ENCODE measurements around the gene PES1. TPM values are rescaled to one million over a fixed set of nuclear protein-coding genes. Genes with fewer than 3 reads are reported as not detected.
"Not testable (repeated sequence)": the region's sequence is repeated elsewhere in the genome, so short reads cannot be mapped to it uniquely, and the experiment has no call there.

The PES1 gene
- total RNA-seq, 1 donor from 2014 or later, result 97.5 TPM

DNA sequence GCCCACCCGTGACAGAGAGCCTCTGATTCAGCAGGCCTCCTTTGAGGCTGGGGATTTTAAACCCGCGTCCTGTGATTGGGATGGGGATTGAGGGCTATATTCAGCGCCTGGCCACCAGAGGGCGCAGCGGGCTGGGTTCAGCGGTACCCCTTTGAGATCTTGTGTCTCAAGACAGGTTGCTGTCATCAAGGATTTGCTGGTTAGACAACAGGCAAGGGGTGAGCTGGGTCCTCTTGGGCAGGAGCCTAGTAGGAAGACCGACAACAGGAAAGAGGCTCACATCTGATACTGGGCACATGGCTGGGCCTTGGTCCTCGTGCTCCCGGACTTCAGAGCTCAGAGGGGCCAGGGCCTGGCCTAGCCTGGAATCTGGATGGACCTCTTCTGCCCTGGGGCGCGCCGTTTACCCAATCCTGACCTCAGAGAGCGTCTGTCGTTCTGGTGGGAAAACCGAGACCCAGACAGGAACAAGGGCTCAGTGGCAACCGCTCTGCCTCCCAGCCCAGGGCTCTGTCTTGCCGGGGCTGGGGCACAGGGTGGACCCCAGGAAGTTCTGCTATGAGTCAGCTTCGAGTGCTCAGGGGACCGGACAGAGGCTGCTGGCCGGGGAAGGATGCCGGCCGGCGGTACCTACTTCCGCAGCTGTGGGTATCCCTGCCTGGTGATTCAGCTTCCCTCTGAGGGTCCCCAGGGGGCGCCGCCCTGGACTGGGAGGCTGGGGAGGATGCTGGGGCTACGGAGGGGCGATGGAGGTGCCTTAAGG, 42.9 kb upstream of the PES1 start:
- H3K4me3 ChIP-seq (ENCODE audit: low read depth, low read length), result peak overlapping the region; percentile 63
- DNase-seq (ENCODE audit: low read depth), result peak; percentile 49
- TF ChIP-seq, protein P1, sequence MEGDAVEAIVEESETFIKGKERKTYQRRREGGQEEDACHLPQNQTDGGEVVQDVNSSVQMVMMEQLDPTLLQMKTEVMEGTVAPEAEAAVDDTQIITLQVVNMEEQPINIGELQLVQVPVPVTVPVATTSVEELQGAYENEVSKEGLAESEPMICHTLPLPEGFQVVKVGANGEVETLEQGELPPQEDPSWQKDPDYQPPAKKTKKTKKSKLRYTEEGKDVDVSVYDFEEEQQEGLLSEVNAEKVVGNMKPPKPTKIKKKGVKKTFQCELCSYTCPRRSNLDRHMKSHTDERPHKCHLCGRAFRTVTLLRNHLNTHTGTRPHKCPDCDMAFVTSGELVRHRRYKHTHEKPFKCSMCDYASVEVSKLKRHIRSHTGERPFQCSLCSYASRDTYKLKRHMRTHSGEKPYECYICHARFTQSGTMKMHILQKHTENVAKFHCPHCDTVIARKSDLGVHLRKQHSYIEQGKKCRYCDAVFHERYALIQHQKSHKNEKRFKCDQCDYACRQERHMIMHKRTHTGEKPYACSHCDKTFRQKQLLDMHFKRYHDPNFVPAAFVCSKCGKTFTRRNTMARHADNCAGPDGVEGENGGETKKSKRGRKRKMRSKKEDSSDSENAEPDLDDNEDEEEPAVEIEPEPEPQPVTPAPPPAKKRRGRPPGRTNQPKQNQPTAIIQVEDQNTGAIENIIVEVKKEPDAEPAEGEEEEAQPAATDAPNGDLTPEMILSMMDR (conservative IDR thresholded peaks at IDR 0.05; ENCODE audit: low read depth, low read length), result peak; percentile 96

DNA sequence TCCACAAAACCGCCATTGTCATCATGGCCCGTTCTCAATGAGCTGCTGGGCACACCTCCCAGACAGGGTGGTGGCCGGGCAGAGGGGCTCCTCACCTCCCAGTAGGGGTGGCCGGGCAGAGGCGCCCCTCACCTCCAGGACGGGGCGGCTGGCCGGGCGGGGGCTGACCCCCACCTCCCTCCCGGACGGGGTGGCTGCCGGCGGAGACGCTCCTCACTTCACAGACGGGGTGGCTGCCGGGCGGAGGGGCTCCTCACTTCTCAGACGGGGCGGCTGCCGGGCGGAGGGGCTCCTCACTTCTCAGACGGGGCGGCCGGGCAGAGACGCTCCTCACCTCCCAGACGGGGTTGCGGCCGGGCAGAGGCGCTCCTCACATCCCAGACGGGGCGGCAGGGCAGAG, 39.8 kb upstream of the PES1 start:
- not testable (repeated sequence) for H3K4me3 ChIP-seq (ENCODE audit: low read depth, low read length); DNase-seq (ENCODE audit: low read depth)

DNA sequence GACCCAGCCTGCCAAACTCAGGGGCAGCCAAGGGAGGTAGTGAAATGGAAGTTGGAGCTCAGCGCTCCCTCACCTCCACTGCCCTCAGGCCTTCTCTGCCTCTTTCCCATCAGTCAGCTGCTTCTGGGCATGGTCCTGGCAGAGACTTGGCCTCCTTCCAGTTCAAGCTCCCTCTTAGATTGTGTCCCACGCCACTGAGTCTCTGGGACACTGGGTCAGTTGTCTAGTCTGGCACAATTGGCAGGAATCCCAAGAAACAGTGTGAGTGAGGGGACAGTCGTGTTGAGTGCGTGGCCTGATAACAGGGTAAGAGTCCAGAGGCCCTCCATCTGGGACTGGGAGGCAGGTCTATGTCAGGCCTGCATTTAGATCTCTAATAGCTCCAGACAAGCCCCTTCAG, 36.8 kb upstream of the PES1 start:
- TF ChIP-seq, protein P1 (conservative IDR thresholded peaks at IDR 0.05; ENCODE audit: low read depth, low read length), result no peak
- no peak for DNase-seq (ENCODE audit: low read depth)
- no peak overlapping the region for H3K4me3 ChIP-seq (ENCODE audit: low read depth, low read length)

DNA sequence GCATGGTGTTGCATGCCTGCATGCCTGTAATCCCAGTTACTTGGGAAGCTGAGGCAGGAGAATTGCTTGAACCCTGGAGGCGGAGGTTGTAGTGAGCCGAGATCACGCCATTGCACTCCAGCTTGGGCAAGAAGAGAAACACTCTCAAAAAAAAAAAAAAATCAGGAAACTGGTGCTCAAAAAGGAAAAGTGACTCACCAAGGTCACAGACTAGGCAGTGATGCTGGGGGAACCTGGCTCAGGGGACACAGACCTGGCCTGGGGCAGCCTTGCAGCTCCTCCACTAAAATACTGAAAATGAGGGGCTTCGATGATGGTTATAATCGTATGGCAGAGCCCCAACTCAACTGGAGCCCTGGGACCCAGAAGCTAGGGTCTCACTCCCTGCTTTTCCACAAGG, 35.8 kb upstream of the PES1 start:
- no peak for DNase-seq (ENCODE audit: low read depth)
- no peak overlapping the region for H3K4me3 ChIP-seq (ENCODE audit: low read depth, low read length)
- TF ChIP-seq, protein P1 (conservative IDR thresholded peaks at IDR 0.05; ENCODE audit: low read depth, low read length), result no peak

DNA sequence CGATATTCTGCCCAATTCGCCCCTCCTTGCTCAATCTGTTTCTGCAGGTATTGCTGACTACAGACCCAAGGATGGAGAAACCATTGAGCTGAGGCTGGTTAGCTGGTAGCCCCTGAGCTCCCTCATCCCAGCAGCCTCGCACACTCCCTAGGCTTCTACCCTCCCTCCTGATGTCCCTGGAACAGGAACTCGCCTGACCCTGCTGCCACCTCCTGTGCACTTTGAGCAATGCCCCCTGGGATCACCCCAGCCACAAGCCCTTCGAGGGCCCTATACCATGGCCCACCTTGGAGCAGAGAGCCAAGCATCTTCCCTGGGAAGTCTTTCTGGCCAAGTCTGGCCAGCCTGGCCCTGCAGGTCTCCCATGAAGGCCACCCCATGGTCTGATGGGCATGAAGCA, 34.7 kb upstream of the PES1 start:
- DNase-seq (ENCODE audit: low read depth), result no peak
- no peak overlapping the region for H3K4me3 ChIP-seq (ENCODE audit: low read depth, low read length)
- TF ChIP-seq, protein P1 (conservative IDR thresholded peaks at IDR 0.05; ENCODE audit: low read depth, low read length), result no peak

DNA sequence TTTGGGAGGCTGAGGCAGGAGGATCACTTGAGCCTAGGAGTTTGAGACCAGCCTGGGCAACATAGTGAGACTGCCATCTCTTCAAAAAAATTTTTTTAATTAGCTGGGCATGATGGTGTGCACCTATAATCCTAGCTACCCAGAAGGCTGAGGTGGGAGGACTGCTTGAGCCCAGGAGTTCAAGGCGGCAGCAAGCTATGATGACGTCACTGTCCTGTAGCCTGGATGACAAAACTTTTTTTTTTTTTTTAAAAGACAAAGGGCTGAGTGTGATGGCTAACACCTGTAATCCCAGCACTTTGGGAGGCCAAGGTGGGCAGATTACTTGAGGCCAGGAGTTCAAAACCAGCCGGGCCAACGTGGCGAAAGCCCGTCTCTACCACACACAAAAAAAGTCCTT, 28.2 kb upstream of the PES1 start:
- DNase-seq (ENCODE audit: low read depth); H3K4me3 ChIP-seq (ENCODE audit: low read depth, low read length): not testable (repeated sequence)

DNA sequence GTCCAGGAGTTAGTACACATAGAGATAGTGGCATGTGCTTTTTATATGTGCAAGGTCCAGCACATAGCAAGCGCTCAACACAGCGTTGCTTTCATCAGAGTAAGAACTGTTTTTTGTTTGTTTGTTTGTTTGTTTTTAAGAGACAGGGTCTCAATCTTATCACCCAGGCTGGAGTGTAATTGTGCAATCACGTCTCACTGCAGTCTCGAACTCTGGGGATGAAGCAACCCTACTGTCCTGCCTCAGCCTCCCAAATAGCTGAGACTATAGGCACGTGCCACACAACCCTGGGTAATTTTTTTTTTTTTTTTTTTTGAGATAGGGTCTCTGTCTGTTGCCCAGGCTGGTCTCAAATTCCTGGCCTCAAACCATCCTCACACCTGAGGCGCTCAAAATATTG, 26.1 kb upstream of the PES1 start:
- no peak for DNase-seq (ENCODE audit: low read depth)
- H3K4me3 ChIP-seq (ENCODE audit: low read depth, low read length), result no peak overlapping the region
- TF ChIP-seq, protein P1 (conservative IDR thresholded peaks at IDR 0.05; ENCODE audit: low read depth, low read length), result no peak

DNA sequence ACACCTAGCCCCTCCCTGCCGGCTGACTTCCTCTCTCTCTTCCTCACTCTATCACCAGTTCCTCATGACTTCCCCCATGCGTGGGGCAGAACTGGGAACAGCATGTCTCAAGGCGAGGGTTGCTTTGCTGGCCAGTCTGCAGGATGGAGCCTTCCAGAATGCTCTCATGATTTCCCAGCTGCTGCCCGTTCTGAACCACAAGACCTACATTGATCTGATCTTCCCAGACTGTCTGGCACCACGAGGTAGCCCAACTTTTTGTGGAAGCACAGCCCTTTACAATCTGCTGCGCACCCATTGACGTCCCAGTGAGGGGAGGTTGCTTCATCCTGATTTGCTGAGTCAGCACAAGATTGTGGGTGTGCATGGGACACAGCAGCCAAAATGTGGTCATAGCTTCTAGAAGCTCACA, 23.8 kb upstream of the PES1 start:
- H3K4me3 ChIP-seq (ENCODE audit: low read depth, low read length), result no peak overlapping the region
- TF ChIP-seq, protein P1 (conservative IDR thresholded peaks at IDR 0.05; ENCODE audit: low read depth, low read length), result no peak
- DNase-seq (ENCODE audit: low read depth), result no peak

Data from epithelial cell of proximal tubule (primary cell).